Measurements from ENCODE around the gene APOBR. TPM values are rescaled to one million over a fixed set of nuclear protein-coding genes. Genes with fewer than 3 reads are reported as not detected.

The APOBR gene
- total RNA-seq, 2 experiments from 2014 or later: 0.47 to 3.4 TPM

DNA sequence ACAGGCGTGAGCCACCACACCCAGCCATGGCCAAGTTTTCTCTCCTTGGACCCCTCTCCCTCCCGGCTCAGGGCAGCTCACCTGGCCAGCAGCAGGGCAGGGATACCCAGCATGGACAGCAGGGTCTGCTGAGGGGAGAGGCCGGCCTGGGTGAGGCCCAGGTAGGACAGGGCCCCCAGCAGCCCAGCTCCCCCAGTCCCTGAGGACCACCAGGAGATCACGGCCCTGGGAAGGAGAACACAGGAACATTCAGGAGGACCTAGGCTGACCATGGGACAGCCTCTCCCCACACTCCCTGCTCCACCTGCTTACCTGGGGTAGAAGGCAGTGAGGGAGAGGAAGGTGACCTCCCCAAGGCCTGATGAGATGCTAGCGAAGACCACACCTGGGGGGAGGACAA is 8.2 kb upstream of the APOBR start:
- Histone ChIP-seq H3K4me1 (ENCODE audit: insufficient read depth, low read length, poor library complexity, severe bottlenecking) (peaks cover 3% of the 10 kb centered on the region), H3K9me2 (ENCODE audit: insufficient read depth, low read length) (no peaks in the 10 kb centered on the region), H3K9me3 (ENCODE audit: low read length) (no peaks in the 10 kb centered on the region), H3K79me2 (ENCODE audit: insufficient read depth, low read depth, low read length) (peaks cover 7% of the 10 kb centered on the region; the same call in 1 of the 2 replicates), H4K20me1 (ENCODE audit: insufficient read depth, low read length) (no peaks in the 10 kb centered on the region), H3K4me2 (ENCODE audit: low read length) (no peak overlapping the region), H3K27ac (ENCODE audit: low read depth, low read length, poor library complexity, severe bottlenecking) (no peak overlapping the region), H3K4me3 (ENCODE audit: low read depth, low read length, poor library complexity, severe bottlenecking) (no peak overlapping the region), H2AFZ (ENCODE audit: low read length) (no peak overlapping the region), H3K36me3 (ENCODE audit: insufficient read depth, low read length) (peaks cover 37% of the 10 kb centered on the region)
- intact Hi-C loops (cut with micrococcal nuclease; ENCODE audit: unreplicated experiment): no loop called here
- ChIA-PET POLR2A (no interaction called here), CTCF (ENCODE audit: unreplicated experiment) (no interaction called here)
- TF ChIP-seq, protein P1, sequence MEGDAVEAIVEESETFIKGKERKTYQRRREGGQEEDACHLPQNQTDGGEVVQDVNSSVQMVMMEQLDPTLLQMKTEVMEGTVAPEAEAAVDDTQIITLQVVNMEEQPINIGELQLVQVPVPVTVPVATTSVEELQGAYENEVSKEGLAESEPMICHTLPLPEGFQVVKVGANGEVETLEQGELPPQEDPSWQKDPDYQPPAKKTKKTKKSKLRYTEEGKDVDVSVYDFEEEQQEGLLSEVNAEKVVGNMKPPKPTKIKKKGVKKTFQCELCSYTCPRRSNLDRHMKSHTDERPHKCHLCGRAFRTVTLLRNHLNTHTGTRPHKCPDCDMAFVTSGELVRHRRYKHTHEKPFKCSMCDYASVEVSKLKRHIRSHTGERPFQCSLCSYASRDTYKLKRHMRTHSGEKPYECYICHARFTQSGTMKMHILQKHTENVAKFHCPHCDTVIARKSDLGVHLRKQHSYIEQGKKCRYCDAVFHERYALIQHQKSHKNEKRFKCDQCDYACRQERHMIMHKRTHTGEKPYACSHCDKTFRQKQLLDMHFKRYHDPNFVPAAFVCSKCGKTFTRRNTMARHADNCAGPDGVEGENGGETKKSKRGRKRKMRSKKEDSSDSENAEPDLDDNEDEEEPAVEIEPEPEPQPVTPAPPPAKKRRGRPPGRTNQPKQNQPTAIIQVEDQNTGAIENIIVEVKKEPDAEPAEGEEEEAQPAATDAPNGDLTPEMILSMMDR (conservative IDR thresholded peaks at IDR 0.05; ENCODE audit: low read length): no peak
- no peak for TF ChIP-seq EZH2phosphoT487 (IDR thresholded peaks at IDR 0.05; ENCODE audit: borderline replicate concordance, low read depth, low read length)
- no peak for DNase-seq (ENCODE audit: low spot score)
- BruUV-seq (replicated peaks): no TSS peak

DNA sequence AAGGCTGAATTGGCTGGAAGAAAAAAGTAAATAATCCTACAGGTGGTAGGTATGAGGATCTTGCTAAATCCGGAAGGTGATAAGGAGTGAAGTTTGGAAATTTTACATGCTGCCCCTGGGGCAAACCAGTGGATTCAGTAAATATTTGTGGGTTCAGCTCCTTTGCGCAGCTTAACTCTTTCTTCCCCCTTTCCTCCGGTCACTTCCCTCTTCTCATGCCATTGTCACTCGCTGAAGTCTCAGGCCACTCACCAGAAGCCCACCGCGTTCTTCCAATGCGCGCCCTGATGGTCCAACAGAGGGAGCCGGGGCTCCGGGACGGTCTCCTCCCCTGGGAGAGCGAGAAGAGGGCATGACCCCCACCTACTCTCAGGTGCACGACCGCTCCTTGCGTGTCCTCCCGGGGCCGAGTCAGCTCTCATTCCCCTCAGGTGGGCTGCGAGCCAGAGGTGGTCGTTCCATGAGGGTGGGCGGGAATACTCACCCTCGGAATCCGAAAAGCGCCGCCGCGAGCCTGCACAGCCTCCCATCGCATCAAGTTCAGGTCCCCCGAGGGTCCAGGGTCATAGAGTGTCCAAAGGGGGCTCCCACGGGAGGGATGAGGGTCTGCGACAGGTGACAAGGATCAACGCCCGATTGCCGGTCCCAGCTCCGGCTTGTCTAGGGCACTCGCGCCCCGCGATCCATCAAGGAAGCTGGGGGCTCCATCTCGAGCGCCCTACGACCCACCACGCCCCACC is 3.0 kb upstream of the APOBR start:
- intact Hi-C loops (cut with micrococcal nuclease; ENCODE audit: unreplicated experiment): loop anchor here (5.0 kb wide), 2 partner anchors 61 to 331 kb away; partner anchors contain the start of genes ATXN2L and SGF29
- H3K4me1 ChIP-seq (ENCODE audit: insufficient read depth, low read length, poor library complexity, severe bottlenecking): peaks cover 35% of the 10 kb centered on the region
- CTCF ChIA-PET (ENCODE audit: unreplicated experiment): interaction anchor here (0.5 to 0.9 kb wide), 2 partner anchors 132 to 272 kb away, joined by 3 read pairs; no protein-coding TSS in a partner anchor

More for the DNA sequence above, 3.0 kb upstream of the APOBR start:
- H3K79me2 ChIP-seq (ENCODE audit: insufficient read depth, low read depth, low read length): peaks cover 22% of the 10 kb centered on the region; the same call in 1 of the 2 replicates
- H4K20me1 ChIP-seq (ENCODE audit: insufficient read depth, low read length): no peaks in the 10 kb centered on the region
- peak; percentile 42 for DNase-seq (ENCODE audit: low spot score)
- BruUV-seq (replicated peaks): no TSS peak
- H3K4me2 ChIP-seq (ENCODE audit: low read length): peak overlapping the region; percentile 87
- POLR2A ChIA-PET: interaction anchor here (0.6 to 1.2 kb wide), 5 partner anchors 12 to 214 kb away, joined by 3 to 8 read pairs (median 4); no protein-coding TSS in a partner anchor
- H2AFZ ChIP-seq (ENCODE audit: low read length): peak overlapping the region; percentile 74; the same call in 1 of the 2 replicates
- peaks cover 27% of the 10 kb centered on the region for H3K36me3 ChIP-seq (ENCODE audit: insufficient read depth, low read length)
- no peaks in the 10 kb centered on the region for H3K9me2 ChIP-seq (ENCODE audit: insufficient read depth, low read length)
- H3K4me3 ChIP-seq (ENCODE audit: low read depth, low read length, poor library complexity, severe bottlenecking): peak overlapping the region; percentile 88
- TF ChIP-seq EZH2phosphoT487 (IDR thresholded peaks at IDR 0.05; ENCODE audit: borderline replicate concordance, low read depth, low read length): no peak
- TF ChIP-seq, protein P1 (conservative IDR thresholded peaks at IDR 0.05; ENCODE audit: low read length): peak; percentile 46
- H3K9me3 ChIP-seq (ENCODE audit: low read length): no peaks in the 10 kb centered on the region
- H3K27ac ChIP-seq (ENCODE audit: low read depth, low read length, poor library complexity, severe bottlenecking): peak overlapping the region; percentile 74

Data from OCI-LY7 (cell line).